ENCODE measurements around the gene TUBGCP6.

DNA sequence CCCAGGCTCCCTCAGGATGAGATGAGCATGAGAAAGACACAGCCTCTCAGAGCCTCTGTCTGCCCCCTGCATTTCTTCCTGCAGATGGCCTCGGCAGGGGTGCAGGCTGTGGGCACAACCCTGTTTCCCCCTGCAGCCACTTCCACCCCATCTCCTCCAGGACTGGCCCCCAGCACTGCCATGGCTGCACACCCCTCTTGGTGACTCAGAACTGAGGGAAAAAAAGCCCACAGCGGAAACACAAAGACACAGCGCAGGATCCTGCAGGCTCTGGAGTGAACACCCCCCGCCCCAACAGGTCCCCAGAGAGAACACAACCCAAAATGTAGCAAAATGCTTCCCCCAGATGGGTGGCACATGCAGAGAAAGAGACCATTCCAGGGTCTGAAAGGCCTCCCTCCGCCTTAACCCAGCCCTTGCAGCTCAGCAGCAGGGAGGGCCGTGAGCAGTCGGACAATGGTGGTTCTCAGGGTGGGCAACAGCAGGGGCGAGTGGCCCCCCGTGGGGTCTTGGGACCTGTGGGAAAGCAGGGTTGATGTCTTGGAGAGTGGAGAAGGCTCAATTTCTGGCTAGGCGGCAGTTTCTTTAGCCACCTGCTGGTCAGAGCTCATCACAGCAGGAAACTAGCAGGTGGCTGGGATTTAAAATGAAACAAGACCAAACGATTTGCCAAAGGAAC, 8.0 kb downstream of the TUBGCP6 start:
- TF ChIP-seq CTCF (IDR thresholded peaks at IDR 0.05) (peak in 4 of 6 experiments; percentile 29 to 46 (median 38)), POLR2A (IDR thresholded peaks at IDR 0.05) (no peak)
